Right ventricle myocardium inferior (tissue), 1 donor: ENCODE data around the gene HS3ST5. TPM values are rescaled to one million over a fixed set of nuclear protein-coding genes. Genes with fewer than 3 reads are reported as not detected.
"Not testable (repeated sequence)": the region's sequence is repeated elsewhere in the genome, so short reads cannot be mapped to it uniquely, and the experiment has no call there.

ENCODE experiments used
- ATAC-seq: fragments of 200-7000 bp; cut with Tn5 transposase; one replicate; pipeline ENCODE4 v1.9.1; 2020; ENCODE audit warnings: mild to moderate bottlenecking, moderate library complexity
- DNase-seq: peaks from one replicate; pipeline ENCODE4 v3.0.0; 2021; ENCODE audit errors: missing footprints
- intact Hi-C: fragments of 100-400 bp; cut with DNase I; formaldehyde crosslinking; loops from one replicate; pipeline ENCODE4 v1.11.0; 2022
- total RNA-seq: library from RNA; stranded (reverse); fragmentation: NEBNext Ultra II Directional; extraction: Animal tissue kit (Norgen Biotek cat#: 25700); gene quantifications from one replicate; pipeline ENCODE4 v1.2.1, GENCODE V29; 2021
- donor health status: DM: no; HTN: yes; CAD: no; lungs with severe emphysema.

HS3ST5 gene
- total RNA-seq, 1 donor from 2014 or later = not detected

DNA sequence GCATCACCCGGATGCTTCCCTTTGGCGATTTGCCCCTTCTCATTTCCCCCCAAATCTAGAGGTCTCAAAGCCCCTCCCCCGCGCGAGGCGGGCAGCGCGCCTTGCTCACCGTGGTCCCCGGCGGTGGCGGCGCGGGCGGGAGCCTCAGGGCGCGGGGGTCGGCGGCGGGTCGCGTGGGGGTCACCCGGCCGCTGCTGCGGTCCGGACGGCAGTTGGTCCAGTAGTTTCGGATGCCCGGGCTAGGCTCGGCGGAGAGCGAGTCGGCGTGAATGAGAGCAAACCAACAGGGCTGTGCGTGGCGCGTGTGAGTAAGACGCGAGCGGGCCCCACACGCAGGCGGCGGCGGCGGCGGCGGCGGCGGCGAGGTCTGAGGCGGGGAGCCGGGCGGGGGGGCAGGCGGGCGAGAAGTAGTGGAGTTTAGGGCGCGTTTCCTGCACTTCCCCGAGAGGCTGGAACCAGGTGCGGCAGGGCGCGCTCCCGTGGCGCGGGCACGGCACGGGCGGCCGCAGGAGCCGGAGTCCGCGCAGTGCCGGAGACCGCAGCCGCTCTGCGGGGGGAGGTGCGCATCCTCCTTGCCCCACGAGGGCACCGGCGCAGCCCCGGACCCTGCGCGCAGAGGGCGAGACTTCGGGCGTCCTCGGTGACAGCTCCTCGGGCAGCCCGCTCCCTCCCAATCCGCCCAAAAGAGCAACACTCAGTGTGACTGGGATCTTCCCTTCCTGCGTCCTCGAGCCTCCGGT is 567 bp downstream of the HS3ST5 start:
- no peak for DNase-seq
- intact Hi-C loops = no loop called here
- no peak for ATAC-seq

DNA sequence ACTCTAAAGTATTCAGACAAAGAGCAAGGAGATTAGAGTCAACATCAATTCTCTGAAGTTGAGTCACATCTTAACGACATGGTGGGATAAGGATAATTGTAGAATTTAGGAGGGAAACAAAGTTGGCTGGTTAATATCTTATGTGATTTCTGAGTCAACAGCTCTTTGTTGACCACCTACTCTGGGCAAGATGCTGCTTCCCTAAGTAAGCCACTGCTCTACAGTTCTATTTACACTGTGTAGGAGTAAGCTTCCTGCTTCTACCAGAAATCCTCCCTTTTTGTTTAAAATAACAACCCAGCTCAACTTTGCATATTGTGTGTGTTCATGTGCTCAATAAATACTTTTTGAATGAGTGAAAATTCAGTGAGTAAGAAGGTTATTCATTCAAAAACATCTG is 3.1 kb downstream of the HS3ST5 start:
- intact Hi-C loops = no loop called here
- DNase-seq (no peak), ATAC-seq (no peak)

DNA sequence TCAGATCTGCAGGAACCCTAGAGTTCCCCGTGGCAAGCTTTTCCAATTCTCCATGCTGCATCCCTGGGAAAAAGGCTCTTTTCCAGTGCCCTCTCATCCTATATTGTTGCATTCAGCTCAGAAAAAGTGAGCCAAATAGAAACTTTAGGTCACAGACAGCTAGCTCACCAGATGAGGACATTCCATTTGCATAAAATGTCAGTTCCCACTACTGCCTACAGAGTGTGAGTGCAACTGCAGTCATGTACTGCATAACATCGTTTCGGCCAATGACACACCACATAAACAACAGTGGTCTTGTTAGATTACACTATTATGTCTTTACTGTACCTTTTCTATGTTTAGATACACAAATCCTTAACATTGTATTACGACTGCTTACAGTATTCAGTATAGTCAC is 8.6 kb downstream of the HS3ST5 start:
- DNase-seq (no peak), ATAC-seq (no peak)
- intact Hi-C loops = no loop called here

DNA sequence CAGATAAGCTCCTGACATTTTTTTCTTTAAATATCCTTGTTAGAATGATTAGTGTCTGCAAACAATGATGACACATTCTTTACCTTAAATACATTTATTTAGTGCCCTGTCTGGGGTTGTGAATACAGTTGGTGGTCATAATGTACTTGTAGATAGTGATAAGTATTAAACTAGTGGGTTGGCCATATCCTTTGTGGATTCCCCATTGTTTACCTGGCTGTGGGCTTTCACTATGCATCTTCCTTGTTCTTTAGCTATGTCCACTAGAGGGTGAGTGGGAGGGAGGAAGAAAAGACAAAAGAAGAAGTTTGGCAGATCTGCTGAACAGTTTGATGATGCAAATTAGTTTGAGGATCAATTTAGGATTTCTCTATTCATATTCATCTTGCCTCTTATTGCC is 15.7 kb downstream of the HS3ST5 start:
- DNase-seq = no peak
- intact Hi-C loops = no loop called here
- no peak for ATAC-seq

DNA sequence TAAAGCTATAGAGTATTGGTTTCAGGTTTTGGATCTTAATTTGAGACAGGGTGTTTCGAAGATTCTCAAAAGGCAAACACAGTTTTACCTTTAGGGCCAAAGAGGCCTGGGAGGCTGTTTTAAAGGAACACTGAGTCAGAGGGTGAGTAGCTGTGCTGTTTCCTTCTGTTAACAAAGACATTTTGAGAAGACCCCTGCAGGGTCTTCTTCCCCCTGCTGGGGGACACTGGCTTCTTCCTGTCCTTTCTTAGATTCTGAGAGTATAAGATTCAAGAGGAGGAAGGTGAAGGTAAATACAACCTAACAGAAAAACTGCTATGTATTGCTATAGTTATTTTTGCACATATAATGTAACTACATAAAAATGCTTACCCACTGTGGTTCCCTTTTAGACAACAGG is 19.0 kb downstream of the HS3ST5 start:
- ATAC-seq (no peak), DNase-seq (no peak)
- intact Hi-C loops = no loop called here

DNA sequence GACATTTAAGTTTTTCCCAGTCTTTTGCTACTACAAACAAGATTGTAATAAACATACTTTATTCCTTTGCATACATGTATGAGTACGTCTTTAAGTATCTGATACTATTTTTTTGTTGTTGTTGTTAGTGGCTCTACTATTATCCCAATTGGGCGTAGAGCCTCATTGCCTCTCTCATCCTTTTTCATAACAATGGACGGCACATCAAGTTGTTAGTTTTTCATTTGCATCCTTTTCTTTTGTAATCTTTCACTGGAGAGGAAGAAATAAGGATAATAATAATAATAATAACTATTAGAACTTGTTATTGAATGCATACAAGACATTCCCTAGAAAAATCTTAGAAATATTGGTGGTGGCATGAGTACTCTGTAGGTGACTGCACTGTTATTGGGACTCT is 23.1 kb downstream of the HS3ST5 start:
- ATAC-seq (no peak), DNase-seq (no peak)
- intact Hi-C loops = no loop called here

DNA sequence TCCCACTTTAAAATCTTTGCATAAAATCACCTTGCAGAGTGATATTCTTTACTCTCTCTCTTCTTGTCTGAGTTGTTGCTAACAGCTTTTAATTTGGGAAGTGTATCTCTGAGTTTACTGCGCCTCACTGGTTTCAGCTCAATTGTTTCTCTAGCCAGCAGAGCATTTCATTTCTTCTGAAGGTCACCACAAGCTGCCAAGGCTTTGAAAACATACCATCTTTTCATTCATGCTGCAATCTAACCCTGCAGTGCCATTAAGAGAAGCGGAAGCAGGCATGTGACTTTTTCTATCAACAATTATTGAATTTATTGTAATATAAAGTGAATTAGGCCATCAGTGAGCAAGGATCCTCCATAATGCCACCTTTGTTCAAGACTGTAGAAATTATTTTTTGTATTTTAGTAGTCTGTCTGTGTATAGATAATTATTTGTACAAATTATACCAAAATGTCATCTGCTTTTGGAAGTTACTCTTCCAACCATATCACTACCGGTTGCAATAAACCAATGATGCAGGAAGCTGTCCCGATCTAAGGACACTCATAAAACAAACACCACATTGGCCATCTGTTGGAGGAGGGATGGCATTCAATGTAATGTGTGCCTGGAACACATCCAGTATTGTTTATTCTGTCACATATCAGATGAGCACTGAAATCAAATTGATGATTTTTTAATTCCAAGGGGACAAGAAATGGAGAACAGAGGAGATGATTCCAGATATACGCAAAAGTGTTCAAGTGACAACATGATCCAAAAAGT is 26.8 kb downstream of the HS3ST5 start:
- intact Hi-C loops = no loop called here
- DNase-seq (no peak), ATAC-seq (no peak)

DNA sequence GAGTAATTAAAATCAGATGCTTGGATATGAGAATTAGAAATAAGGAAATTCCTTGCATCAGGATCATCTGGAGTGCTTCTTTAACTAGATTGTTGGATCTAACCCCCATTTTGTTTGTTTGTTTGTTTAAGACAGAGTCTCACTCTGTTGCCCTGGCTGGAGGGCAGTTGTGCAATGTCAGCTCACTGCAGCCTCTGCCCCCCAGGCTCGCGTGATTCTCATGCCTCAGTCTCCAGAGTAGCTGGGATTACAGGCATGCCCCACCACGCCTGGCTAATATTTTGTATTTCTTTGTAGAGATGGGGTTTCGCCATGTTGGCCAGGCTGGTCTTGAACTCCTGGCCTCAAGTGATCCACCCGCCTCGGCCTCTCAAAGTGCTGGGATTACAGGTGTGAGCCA is 29.0 kb downstream of the HS3ST5 start:
- DNase-seq, ATAC-seq, intact Hi-C loops: not testable (repeated sequence)

DNA sequence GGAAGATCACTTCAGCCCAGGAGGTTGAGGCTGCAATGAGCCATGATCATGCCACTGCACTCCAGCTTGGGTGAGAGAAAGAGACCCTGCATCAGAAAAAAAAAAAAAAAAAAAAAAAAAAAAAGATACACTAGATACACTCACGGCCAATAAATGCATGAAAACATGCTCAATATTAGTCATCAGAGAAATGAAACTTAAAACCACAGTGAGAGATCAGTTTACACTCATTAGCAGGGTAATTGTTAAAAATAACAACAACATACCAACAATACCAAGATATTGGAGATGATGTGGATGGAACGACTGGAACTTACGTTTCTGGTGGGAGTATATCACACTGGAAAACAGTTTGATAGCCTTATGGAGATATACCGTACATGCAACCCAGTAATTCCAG is 29.9 kb downstream of the HS3ST5 start:
- ATAC-seq (no peak), DNase-seq (no peak)
- intact Hi-C loops = no loop called here

DNA sequence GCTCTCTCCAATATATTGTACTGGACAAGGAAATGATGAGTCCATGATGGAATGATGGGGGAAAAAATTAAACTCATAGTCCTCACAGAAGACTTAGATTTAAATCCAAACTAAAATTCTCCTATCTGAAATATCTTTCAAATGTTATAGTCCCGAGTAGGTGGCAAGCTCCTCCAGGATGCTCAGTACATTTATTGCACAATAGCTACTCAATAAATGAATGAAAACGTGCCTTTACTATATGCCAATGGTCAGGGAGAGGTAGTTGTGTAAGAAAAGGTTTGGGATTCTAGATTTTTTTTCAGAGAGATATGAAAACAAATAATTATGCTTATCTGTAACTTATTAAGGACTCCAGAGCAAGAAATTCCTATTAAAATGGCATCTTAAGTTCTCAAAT is 32.8 kb downstream of the HS3ST5 start:
- ATAC-seq = no peak
- intact Hi-C loops = no loop called here
- DNase-seq = no peak

DNA sequence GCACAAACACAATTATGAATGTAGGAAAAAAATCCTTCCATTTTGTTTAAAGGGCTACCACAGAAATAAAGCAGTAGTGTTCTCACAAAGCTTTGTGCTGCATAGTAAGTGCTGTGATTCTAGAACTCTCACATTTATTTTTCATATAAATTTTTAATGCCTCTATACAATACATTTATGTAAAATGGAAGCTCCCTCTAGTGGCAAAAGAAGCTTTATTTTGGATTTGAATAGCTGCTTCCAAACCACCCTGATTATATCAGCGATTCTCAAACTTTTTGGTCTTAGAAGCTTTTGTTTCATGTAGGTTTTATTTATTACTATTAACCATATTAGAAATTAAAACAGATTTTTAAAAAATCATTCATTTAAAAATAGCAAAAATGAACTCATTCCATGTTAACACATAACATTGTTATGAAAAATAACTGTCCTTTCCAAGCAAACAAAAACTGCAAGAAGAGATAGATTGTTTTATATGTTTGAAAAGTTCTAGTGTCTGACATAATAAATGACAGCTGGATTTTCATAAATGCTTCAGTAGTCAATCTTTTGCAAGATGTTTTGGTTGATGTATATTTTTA is 38.4 kb downstream of the HS3ST5 start:
- DNase-seq (no peak), ATAC-seq (no peak)
- intact Hi-C loops = loop anchor here (10.0 kb wide), 1 partner anchor 320 kb away; no protein-coding TSS in a partner anchor

DNA sequence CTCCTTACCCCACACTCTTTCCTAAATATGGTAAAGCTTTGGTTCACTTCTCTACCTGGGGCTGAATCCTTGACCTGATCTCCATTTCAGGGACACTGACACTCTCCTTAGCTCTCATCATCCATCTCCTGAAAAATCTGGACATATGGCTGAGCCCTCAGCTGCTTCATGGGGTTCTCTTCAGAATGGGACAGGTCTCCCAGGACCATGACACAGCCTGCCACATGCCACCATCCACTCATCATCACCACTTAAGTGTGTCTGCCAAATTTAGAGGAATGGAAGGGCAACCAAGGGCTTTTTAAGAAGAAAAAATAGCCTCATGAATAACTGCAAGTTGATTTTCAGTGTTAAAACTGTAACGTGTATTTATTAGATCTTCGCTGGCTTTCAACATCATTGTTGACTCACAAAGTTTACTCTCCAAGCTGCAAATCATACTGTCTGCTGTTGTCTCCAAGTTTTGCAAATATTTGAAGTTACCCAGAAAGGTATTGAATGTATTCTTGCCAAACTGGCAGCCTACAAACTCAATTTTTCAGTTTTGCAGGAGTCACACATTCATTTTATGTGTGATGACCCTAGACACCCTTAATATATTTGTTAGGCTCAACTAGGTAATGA is 41.1 kb downstream of the HS3ST5 start:
- DNase-seq = no peak
- no peak for ATAC-seq
- intact Hi-C loops = loop anchor here (10.0 kb wide), 1 partner anchor 317 kb away; no protein-coding TSS in a partner anchor

DNA sequence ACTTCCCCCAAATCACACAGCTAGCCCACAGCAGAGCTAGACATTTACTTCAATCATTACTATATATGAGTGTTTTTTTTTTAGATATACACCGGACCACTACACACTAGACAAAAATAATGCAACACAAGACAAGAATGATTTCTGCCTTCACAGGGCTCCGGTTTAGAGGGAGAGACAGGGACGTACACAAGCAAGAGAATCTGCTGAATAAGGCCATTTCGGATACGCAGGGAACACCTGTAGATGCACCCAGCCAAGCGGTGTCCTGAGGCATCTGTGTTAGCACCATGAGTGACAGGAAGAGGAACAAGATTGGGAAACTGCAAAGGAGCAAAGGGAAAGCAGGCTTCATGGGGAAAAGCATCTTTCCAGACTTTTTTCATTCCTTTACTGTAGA is 45.7 kb downstream of the HS3ST5 start:
- intact Hi-C loops = no loop called here
- no peak for ATAC-seq
- no peak for DNase-seq

DNA sequence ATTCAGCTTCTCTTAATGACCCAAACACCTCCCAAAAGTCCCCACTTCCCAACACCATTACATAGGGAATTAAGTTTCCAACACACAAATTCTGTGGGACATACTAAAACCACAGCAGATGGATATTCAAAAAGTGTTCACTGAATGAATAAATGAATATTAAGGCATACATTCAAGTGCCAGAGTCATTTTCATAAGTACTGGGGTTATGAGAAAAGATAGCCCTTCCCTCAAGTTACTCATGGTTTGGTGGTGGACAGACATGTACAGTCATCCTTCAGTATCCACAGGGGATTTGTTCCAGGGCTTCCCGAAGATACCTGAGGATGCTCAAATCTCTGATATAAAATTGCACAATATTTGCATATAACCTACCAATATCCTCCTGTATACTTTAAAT is 50.4 kb downstream of the HS3ST5 start:
- intact Hi-C loops = no loop called here
- DNase-seq (no peak), ATAC-seq (no peak)

DNA sequence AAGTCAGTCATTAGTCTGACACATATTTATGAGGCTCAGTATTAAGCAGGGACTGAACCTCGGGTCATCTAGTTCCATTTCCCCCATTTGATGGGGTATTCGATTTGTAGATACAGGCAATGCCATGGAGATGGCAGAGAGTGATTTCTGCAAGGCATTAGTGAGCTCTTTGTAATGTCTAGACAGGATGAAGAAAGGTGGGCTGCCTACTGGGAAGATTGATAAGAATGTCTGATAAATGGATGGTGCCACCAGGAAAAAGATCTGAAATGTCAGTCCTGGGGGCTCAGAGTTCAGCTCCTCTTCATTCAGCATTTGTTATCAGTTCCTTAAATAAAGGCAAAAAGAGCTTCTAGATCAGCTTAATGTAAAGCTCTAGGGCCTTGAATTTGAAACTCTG is 51.4 kb downstream of the HS3ST5 start:
- no peak for DNase-seq
- intact Hi-C loops = no loop called here

DNA sequence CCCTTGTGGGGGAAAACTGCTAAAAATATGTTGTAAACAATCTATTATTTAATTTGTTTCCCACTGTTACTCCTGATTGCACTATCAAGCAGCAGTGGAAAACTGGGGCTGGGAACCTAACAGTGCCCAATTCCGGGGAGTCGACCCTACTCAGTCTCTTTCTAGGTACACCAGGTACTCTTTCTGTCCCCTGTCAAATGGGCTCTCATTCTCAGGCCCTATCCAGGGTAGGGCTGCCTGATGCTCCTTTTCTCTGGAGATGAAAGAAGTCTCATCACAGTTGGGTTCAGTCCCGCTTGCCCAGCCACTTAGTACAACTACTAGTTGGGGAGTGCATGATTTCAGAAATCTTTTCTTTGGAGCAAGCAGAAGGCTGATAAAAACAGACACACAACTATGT is 52.0 kb downstream of the HS3ST5 start:
- no peak for ATAC-seq
- intact Hi-C loops = no loop called here
- no peak for DNase-seq

More for the DNA sequence above, 51.4 kb downstream of the HS3ST5 start:
- no peak for ATAC-seq

DNA sequence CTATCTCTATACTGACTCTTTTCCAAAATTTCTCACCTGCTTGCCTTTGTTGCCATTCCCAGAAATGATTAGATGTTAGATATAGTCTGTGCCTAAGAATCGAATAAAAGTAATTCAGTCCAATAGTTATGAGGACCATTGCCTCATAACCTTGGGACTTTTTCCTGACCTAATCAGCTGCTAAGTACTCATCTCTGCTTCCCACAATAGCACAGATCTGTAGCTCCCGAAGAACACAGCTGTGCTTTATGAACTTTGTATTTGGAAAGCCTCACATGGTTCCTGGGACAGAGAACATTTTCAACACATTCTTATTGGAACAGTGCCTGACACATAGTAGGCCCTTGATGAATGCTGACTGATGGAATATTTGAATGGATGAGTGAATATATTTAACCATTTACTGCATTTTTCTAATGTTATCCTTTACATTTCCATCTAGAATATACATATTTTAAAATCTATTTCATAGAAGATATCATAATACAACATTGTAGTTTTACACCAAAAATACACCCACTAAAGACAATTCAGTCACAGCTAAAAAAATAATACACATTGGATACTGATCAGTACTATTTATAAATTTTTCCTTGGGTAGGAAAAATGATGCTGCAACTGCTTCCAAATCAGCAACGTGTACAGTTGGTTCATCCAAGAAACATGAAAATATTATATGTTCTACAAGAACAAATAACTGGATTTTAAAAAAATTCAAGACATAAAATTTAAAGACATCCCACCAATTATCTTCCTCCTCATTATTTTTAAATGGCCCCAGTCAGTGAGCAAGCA is 53.9 kb downstream of the HS3ST5 start:
- intact Hi-C loops = no loop called here
- ATAC-seq = no peak
- no peak for DNase-seq

DNA sequence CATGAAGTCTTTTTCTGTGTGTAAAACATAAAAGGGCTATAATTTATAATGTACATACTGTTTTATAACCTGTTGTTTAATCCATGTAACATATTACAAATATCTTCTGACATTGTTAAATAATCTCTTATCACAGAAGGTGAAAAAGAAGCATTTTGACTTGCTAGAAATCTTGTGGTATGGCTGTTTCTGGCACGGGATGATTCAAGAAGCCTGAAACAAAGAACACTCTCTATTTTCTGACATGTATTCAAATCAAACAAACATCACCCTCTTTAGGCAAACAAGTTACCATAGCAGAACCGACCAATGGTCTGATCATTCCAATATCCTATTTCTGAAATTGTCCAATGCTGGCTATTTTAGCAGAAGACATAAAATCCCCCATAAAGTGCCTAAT is 55.4 kb downstream of the HS3ST5 start:
- intact Hi-C loops = no loop called here
- ATAC-seq = no peak
- DNase-seq = no peak

DNA sequence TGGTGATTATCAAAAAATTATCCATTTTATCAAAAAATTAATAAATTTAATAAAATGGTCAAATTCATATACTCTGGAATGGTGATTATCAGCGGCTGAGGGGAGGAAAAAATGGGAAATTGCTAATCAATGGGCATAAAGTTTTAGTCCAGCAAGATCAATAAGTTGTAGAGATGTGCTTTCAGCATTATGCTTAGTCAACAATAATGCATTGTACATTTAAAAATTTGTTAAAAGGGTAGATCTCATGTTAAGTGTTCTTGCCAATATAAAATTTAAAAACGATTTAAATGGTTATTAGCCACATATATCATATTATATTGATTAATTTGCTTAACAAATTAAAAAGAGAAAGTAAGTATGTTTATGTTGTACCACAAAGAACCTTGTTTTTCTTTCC is 56.6 kb downstream of the HS3ST5 start:
- ATAC-seq (no peak), DNase-seq (no peak)
- intact Hi-C loops = no loop called here
